HG02642 (cell line): ENCODE data around the gene LHPP.

Experiments used
- ATAC-seq: cut with Tn5 transposase; IDR thresholded peaks from one replicate; pipeline ENCODE4 v1.9.1; 2021; ENCODE audit warnings: mild to moderate bottlenecking; ENCODE audit not compliant: unreplicated experiment, poor library complexity

The LHPP gene

DNA sequence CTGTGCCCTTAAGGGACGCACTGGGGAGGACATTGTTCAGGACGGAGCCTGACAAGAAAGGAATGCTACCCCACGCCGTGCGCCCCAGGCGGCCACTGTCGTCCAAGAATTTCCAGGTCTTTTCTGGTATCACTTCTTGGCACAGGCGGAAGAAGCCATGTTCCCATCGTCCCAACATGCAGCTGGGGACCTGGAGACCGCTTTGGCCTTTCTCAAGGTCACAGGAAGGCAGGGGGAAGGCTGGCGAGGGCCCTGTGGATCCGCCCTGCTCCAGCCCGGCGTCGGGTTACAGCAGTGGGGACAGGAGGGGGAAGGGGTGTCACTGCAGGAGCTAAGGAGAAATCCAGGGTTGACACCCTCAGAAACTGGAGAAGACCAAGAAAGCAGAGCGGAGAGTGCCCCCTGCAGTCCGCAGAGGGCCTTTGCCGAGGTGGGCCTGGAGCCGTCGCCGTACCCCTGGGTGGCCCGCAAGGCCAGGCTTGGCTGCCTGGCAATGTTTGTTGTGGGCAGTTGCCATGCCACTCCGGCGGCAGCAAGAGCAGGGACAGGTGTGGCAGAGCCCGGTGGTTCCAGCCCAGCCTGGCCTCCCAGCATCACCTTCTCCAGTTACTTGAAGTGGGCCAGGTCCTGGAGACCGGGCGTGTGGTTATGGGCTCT, 104.1 kb downstream of the LHPP start:
- no peak for ATAC-seq

DNA sequence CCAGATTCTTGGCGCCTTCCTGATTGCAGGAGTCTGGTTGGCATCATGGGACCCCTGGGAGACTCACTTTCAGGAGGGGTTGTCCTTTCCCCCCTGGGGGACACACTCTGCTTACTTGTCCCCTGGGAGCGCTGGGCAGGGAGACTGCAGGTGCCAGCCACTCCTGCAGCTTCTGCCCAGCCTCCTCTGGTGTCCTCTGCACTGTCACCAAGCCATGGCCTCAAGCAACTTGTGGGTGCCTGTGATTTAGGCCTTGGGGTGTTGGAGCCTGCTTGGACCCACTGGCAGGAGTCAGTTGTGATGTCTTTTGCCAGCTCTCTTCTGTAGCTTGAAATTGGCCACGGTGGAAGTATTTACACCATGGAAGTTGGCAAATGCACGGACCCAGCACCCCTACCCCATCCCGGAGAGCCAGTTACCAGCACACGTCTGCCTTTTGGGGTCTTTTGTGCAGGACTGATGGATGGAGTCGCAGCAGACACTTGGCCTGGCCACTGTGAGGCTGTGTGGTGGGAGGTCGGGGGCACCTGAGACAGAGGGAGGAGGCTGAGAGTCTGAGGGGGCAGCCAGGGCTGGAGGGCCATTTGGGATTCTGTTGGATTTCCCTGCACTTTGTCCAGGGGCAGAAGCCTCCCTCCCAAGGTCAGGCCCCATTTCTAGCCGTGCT, 104.7 kb downstream of the LHPP start:
- ATAC-seq = no peak

DNA sequence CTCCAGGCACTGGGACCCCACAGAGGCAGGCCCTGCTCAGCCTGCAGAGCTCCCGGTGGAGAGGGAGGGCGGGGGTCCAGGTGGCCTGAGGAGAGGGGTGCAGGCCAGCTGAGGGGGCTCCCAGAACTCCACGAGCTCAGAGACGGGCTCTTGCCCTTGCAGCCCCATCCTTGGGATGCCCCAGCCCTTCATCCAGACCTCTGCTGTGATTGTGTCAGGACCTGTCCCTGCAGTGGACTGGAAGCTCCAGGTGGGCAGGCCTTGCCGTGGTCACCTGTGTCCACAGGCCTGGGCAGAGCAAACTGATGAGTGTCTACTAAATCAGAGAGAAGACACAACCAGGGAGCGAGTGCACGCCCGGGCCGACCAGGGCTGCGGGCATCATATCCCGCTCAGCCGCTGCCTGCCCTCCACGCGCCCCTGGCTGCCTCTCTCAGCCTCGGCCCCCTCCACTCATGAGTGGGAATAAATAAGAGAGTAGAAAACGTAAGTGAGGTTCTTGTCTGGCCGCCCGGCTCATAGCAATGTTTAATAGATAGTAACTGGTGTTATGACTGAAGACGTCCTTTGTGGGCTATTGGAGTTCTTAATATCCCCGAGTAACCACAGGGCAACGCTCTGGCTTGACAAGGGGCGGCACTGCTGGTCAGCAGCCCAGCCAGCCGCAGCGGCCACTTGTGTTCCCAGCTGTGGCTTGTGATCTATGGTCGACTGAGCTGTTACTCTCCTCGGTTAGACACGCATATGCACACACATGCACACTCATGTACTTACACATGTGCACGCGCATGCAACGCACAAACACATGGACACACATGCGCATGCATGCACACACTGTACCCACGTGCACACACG, 105.6 kb downstream of the LHPP start:
- ATAC-seq = no peak

GRCh38 chr10:124568339-124568738, 106.7 kb downstream of the LHPP start:
- ATAC-seq = no peak

DNA sequence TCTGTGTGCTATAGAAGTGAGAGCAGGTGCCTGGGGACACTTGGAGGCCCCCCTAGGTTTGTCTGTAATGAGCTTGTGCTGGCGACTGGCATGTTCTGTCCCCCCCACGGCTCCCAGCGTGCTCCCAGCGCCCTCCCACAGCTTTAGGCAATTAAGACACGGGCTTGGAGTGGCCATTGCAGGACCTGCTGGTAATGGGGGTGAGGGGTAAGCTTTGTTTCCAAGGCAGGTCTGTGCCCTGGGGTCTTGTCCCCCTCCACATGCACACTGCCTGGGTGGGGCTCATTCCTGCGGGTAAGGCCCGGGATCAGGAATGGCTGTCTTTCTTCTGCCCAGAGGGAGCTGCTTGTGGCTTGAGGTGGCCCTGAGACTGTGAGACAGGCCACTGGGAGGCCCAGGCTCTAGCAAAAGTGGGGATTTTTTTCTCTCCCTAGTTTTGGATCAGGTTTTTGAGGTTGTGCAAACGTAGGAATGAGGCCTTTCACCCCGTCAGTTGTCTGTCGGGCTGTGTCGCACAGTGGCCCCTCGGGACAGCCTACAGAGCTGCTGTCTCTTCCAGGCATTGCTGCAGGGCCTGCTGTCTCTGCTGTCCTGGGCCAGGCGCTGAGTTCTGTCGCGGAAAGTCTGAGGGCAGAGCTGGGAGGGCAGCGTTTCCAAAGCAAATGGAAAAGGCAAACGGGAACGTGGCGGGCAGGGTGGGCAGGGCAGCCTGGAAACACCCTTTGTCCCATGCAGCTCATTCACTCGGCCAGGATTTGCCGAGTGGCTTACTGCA, 107.4 kb downstream of the LHPP start:
- ATAC-seq = no peak

DNA sequence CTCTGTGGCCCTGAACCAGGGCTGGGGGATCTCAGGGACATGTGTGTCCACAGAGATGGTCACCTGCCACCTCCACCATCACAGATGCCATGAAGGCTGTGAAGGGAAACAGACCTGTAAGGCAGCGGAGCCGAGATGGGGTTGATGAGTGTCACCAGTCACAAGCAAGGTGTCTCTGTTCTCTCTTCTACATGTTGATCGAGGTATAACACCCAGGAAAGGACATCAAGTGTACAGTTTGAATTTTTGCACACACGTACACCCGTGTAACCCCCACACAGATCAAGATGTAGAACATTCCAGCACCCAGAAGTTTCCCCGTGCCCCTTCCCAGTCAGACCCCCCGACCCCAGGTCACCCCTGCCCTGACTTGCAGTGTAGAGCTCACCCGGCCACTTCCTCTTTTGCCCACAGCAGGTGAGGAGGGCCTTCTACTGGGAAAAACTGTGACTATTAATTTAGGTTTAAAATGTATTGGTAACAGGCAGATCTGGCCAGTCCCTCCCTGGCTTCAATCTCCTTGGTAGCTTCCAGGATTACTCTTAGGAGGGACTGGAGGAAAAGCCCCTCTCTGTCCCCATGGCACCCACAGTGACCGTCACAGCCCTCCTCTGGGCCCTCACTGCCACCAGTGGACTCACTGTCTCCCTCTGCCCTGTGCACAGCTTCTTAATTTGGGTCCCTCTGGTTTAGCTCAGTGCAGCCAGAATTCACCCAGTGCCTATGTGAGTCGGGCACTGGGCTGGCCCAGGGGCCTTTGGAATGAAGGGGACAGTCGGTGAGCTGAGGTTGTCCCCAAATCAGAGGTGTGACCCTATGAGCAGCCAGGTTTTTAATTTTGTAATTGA, 108.2 kb downstream of the LHPP start:
- ATAC-seq = no peak

- ATAC-seq = no peak
Measured at GRCh38 chr10:124570646-124571045, 109.0 kb downstream of the LHPP start.

GRCh38 chr10:124572751-124573150, 111.1 kb downstream of the LHPP start:
- ATAC-seq = no peak

DNA sequence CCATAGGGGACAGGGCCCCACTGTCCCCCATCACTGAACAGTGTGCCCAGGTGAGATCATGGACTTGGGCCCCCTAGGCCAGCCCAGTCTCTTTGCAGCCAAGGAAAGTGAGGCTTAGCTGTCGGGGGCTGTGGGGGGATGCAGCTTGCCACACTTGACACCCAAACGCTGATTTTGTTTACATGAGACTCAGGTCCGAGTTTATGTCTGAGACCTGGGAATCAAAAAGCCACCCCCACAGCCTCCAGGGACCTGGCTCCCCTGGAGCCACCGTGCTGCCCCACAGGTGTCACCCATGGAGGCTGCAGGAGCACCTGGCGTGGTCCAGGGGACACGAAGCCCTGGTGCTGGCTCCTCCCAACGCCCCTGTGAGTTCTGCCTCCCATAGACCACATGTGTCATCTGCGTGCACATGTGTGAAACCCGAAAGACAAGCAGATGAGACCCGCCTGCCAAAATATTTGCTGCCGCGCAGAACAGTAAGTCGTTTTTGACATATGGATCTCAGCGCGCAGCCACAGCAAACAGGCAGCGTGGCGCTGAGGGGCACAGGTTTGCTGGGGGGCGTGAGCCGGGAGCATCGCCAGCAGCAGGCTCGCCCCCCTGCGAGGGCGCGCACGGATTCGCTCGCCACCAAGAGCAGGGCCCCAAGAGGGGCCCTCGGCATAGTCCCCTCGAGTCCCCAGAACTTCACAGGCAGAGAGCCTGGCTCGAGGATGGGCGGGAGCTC, 112.3 kb downstream of the LHPP start:
- no peak for ATAC-seq

DNA sequence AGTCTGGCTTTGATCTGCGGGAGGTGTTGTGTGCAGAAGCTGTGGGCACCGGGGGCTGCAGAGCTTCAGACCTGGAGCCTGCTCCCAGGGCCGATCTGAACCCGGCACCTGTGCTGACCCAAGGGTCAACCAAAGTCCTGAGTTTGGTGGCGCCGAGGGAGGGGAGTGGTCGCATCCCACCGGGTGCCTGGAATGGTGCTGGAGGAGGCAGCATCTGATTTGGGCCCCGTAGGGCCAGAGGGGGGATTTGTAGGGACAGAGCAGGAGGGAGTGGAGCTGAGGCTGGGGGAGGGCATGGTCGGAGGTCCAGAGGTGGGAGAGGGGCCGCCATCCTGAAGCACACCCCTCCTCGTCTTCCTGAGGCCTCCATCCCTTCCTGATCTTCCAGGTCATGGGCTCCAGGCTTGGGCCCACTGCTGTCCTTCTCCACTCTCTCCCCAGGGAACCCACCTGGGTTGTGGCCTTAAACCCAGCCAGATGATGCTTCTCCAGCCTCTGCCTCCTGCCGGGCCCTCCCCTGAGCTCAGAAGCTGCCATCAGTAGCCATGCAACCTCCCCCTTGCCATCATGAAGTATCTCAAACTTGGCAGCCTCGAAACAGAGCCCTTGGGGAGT, 112.9 kb downstream of the LHPP start:
- no peak for ATAC-seq

- no peak for ATAC-seq
Measured at GRCh38 chr10:124575107-124576035, 113.7 kb downstream of the LHPP start.

GRCh38 chr10:124576526-124577420, 115.2 kb downstream of the LHPP start:
- no peak for ATAC-seq

DNA sequence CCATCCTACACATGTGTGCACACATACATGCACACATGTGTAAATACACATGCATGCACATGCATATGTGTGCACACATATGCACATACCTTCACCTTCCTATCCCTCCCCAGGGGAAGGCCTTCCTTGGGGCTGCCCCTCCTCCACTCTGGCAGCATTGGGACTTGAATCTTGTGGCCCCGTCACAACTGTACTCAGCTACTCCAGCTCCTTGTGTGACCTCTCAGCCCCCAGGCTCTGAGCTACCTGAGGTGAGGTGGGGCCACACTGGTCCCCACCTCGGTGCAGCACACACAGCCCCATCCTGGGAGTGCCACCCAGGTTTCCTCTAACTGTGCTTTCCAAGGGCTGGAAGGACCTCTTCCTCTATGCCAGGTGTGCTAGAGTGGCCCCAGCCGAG, 116.0 kb downstream of the LHPP start:
- no peak for ATAC-seq

- no peak for ATAC-seq
Measured at GRCh38 chr10:124578231-124579010, 116.8 kb downstream of the LHPP start.

DNA sequence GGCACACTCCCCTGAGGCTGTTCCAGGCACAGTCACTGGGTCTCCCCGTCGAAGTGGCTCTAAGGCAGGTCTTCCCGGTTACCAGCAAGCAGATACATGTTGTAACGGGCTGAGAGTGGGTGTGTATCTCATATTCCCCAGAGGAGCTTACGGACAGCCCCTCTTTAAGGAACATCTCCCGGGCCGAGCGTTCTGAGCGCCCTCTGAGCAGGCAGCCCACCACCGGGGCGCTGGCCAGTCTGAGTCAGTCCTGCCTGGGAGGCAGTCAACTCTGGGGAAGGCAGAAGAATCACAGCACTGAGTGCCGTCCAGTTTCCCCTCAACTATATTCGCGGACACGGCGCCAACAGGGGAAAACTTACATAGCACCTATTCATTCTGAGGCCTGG, 117.4 kb downstream of the LHPP start:
- ATAC-seq = no peak

GRCh38 chr10:124586142-124586541, 124.5 kb downstream of the LHPP start:
- ATAC-seq = no peak
